GM06990 (cell line): ENCODE measurements around the gene COL6A1.

Source experiments
- DNase-seq: peaks from one replicate; pipeline ENCODE4 v3.0.0-alpha.2; 2011; ENCODE audit not compliant: insufficient read length; ENCODE audit errors: extremely low read depth
- H3K27me3 ChIP-seq: replicated peaks from 2 replicates; pipeline ENCODE4 v1.6.0; 2011; ENCODE audit warnings: low read length; ENCODE audit not compliant: control insufficient read depth, insufficient read depth
- H3K36me3 ChIP-seq: 2 replicates; pipeline ENCODE4 v1.5.1; 2011; ENCODE audit warnings: low read length; ENCODE audit not compliant: control insufficient read depth, insufficient read depth
- H3K4me3 ChIP-seq: replicated peaks from 2 replicates; pipeline ENCODE4 v1.5.1; 2011; ENCODE audit warnings: low read depth, mild to moderate bottlenecking, control low read depth, low read length
- CTCF ChIP-seq: IDR thresholded peaks from 2 replicates; pipeline ENCODE4 v1.5.1; 2011; ENCODE audit warnings: low read length, control low read depth, mild to moderate bottlenecking, inconsistent platforms; ENCODE audit not compliant: insufficient read depth, poor library complexity, severe bottlenecking

Gene COL6A1

GRCh38 chr21:46018615-46019014 lies 37.0 kb downstream of the COL6A1 start:
- H3K4me3 ChIP-seq: no peak overlapping the region
- TF ChIP-seq CTCF: no peak
- H3K27me3 ChIP-seq: no peaks in the 10 kb centered on the region
- no peak for DNase-seq
- H3K36me3 ChIP-seq: no peaks in the 10 kb centered on the region

GRCh38 chr21:46020581-46020980 lies 39.0 kb downstream of the COL6A1 start:
- H3K4me3 ChIP-seq: no peak overlapping the region
- H3K36me3 ChIP-seq: no peaks in the 10 kb centered on the region
- no peak for TF ChIP-seq CTCF
- no peaks in the 10 kb centered on the region for H3K27me3 ChIP-seq
- no peak for DNase-seq

GRCh38 chr21:46021398-46021797 lies 39.8 kb downstream of the COL6A1 start:
- Histone ChIP-seq H3K4me3 (no peak overlapping the region), H3K27me3 (no peaks in the 10 kb centered on the region), H3K36me3 (no peaks in the 10 kb centered on the region)
- no peak for TF ChIP-seq CTCF
- DNase-seq: no peak

DNA sequence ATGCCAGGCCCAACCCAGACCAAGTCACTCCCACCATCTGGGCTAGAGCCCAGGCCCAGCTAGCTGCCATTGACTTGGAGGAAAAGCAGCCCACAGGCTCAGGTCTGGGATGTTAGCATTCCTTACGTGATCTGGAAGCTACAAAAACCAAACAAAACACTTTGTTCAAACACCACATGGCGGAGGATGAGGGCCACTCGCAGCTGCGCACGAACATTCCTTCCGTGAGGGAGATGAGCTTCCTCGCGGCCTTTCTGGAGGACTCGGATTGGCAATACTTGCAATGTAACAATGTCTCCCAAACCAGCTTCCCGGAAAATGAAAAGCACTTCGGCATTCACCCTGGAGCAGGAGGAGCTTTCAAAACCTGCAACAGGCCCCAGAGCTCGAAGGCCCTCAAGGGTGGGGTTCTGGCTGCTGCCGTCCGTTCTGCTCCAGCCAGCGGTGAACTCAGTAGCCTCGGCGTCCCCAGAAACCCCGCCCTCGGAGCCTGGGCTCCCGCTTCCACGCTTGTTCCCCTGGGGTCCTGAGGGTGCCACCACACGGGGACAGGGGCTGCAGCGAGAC lies 40.5 kb downstream of the COL6A1 start:
- Histone ChIP-seq H3K36me3 (no peaks in the 10 kb centered on the region), H3K27me3 (no peaks in the 10 kb centered on the region), H3K4me3 (no peak overlapping the region)
- no peak for TF ChIP-seq CTCF
- DNase-seq: no peak

GRCh38 chr21:46022551-46023525 lies 41.3 kb downstream of the COL6A1 start:
- DNase-seq: no peak
- H3K4me3 ChIP-seq: no peak overlapping the region
- H3K27me3 ChIP-seq: no peaks in the 10 kb centered on the region
- no peaks in the 10 kb centered on the region for H3K36me3 ChIP-seq
- TF ChIP-seq CTCF: no peak
